ENCODE results near the gene PLA2G4B.

The PLA2G4B gene

GRCh38 chr15:41876007-41876406, 37.4 kb downstream of the PLA2G4B start:
- Histone ChIP-seq H3K4me1 (ENCODE audit: insufficient read depth, low read length, poor library complexity, severe bottlenecking) (no peaks in the 10 kb centered on the region), H2AFZ (ENCODE audit: low read length) (no peak overlapping the region), H3F3A (ENCODE audit: low read depth) (no peaks in the 10 kb centered on the region), H3K9ac (ENCODE audit: low read depth, low read length, poor library complexity, severe bottlenecking) (no peak overlapping the region), H3K9me2 (replicated peaks; ENCODE audit: low read depth, low read length) (no peaks in the 10 kb centered on the region), H3K79me2 (ENCODE audit: insufficient read depth, low read length) (no peaks in the 10 kb centered on the region), H3K4me3 (ENCODE audit: low read length, poor library complexity, severe bottlenecking) (no peak overlapping the region), H3K36me3 (ENCODE audit: insufficient read depth, low read length) (no peaks in the 10 kb centered on the region), H3K9me3 (ENCODE audit: insufficient read depth, low read depth, low read length) (no peaks in the 10 kb centered on the region), H3K27me3 (ENCODE audit: insufficient read depth, low read length, poor library complexity, severe bottlenecking) (no peaks in the 10 kb centered on the region), H3K4me2 (ENCODE audit: low read depth, low read length, poor library complexity, severe bottlenecking) (no peak overlapping the region), H4K20me1 (ENCODE audit: insufficient read depth, low read length, poor library complexity, severe bottlenecking) (no peaks in the 10 kb centered on the region)
- no peak for TF ChIP-seq CTCF (conservative IDR thresholded peaks at IDR 0.05; ENCODE audit: low read length)
- TF ChIP-seq EZH2phosphoT487 (IDR thresholded peaks at IDR 0.05; ENCODE audit: borderline replicate concordance) = no peak

- H3K4me1 ChIP-seq (ENCODE audit: insufficient read depth, low read length, poor library complexity, severe bottlenecking) = no peaks in the 10 kb centered on the region
- H3K4me3 ChIP-seq (ENCODE audit: low read length, poor library complexity, severe bottlenecking) = no peak overlapping the region
- no peak overlapping the region for H3K4me2 ChIP-seq (ENCODE audit: low read depth, low read length, poor library complexity, severe bottlenecking)
- H3K79me2 ChIP-seq (ENCODE audit: insufficient read depth, low read length) = no peaks in the 10 kb centered on the region
- H3K9ac ChIP-seq (ENCODE audit: low read depth, low read length, poor library complexity, severe bottlenecking) = no peak overlapping the region
- H3K36me3 ChIP-seq (ENCODE audit: insufficient read depth, low read length) = no peaks in the 10 kb centered on the region
- H3K9me3 ChIP-seq (ENCODE audit: insufficient read depth, low read depth, low read length) = no peaks in the 10 kb centered on the region
- H3F3A ChIP-seq (ENCODE audit: low read depth) = no peaks in the 10 kb centered on the region
- TF ChIP-seq CTCF (conservative IDR thresholded peaks at IDR 0.05; ENCODE audit: low read length) (no peak), EZH2phosphoT487 (IDR thresholded peaks at IDR 0.05; ENCODE audit: borderline replicate concordance) (no peak)
- no peak overlapping the region for H2AFZ ChIP-seq (ENCODE audit: low read length)
- no peaks in the 10 kb centered on the region for H4K20me1 ChIP-seq (ENCODE audit: insufficient read depth, low read length, poor library complexity, severe bottlenecking)
- H3K9me2 ChIP-seq (replicated peaks; ENCODE audit: low read depth, low read length) = no peaks in the 10 kb centered on the region
- H3K27me3 ChIP-seq (ENCODE audit: insufficient read depth, low read length, poor library complexity, severe bottlenecking) = no peaks in the 10 kb centered on the region
Measured at GRCh38 chr15:41876689-41877088, 38.0 kb downstream of the PLA2G4B start.

- H3K36me3 ChIP-seq (ENCODE audit: insufficient read depth, low read length) = no peaks in the 10 kb centered on the region
- no peak for TF ChIP-seq EZH2phosphoT487 (IDR thresholded peaks at IDR 0.05; ENCODE audit: borderline replicate concordance)
- TF ChIP-seq CTCF (conservative IDR thresholded peaks at IDR 0.05; ENCODE audit: low read length) = no peak
- H3K4me1 ChIP-seq (ENCODE audit: insufficient read depth, low read length, poor library complexity, severe bottlenecking) = peaks cover under 1% of the 10 kb centered on the region
- H3K9me2 ChIP-seq (replicated peaks; ENCODE audit: low read depth, low read length) = no peaks in the 10 kb centered on the region
- no peaks in the 10 kb centered on the region for H3F3A ChIP-seq (ENCODE audit: low read depth)
- H4K20me1 ChIP-seq (ENCODE audit: insufficient read depth, low read length, poor library complexity, severe bottlenecking) = no peaks in the 10 kb centered on the region
- no peak overlapping the region for H3K4me2 ChIP-seq (ENCODE audit: low read depth, low read length, poor library complexity, severe bottlenecking)
- H3K4me3 ChIP-seq (ENCODE audit: low read length, poor library complexity, severe bottlenecking) = no peak overlapping the region
- no peaks in the 10 kb centered on the region for H3K9me3 ChIP-seq (ENCODE audit: insufficient read depth, low read depth, low read length)
- no peaks in the 10 kb centered on the region for H3K79me2 ChIP-seq (ENCODE audit: insufficient read depth, low read length)
- no peak overlapping the region for H2AFZ ChIP-seq (ENCODE audit: low read length)
- no peaks in the 10 kb centered on the region for H3K27me3 ChIP-seq (ENCODE audit: insufficient read depth, low read length, poor library complexity, severe bottlenecking)
- no peak overlapping the region for H3K9ac ChIP-seq (ENCODE audit: low read depth, low read length, poor library complexity, severe bottlenecking)
Measured at GRCh38 chr15:41877631-41878354, 39.1 kb downstream of the PLA2G4B start.
